Ramos (cell line): ENCODE data around the gene CA12.
"Not testable (repeated sequence)": the region's sequence is repeated elsewhere in the genome, so short reads cannot be mapped to it uniquely, and the experiment has no call there.

Source experiments
- in situ Hi-C: fragments of 300-500 bp; cut with MboI; formaldehyde crosslinking; loops from one replicate; pipeline ENCODE4 v1.14.3; 2022; ENCODE audit warnings: low sequenced_read_pairs; ENCODE audit not compliant: unreplicated experiment

Gene CA12

GRCh38 chr15:63320446-63320845 is 61.2 kb downstream of the CA12 start:
- in situ Hi-C loops, result not testable (repeated sequence)

GRCh38 chr15:63319065-63319464 is 62.6 kb downstream of the CA12 start:
- in situ Hi-C loops, result no loop called here

DNA sequence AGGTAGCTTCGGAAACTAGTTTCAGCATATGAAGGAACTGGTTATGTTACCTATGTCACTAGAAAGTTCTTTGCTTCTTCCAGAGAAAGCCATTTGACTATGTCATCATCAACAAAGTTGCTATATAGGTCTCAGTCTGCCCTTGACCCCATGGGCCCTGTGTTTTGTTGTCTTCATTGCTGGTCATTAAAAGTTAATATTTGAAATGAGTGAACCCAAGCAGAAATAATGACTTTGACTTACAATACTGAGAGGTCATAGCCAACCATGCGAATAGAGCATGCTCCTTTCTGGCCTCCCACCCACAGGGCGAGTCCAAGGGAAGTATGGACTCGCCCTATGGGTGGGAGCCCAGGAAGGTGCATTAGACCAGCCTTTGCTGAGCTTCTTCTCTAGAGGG is 63.3 kb downstream of the CA12 start:
- in situ Hi-C loops, result no loop called here

GRCh38 chr15:63314409-63314808 is 67.2 kb downstream of the CA12 start:
- in situ Hi-C loops, result no loop called here

- in situ Hi-C loops, result no loop called here
Observed at GRCh38 chr15:63313825-63314224, 67.8 kb downstream of the CA12 start.

DNA sequence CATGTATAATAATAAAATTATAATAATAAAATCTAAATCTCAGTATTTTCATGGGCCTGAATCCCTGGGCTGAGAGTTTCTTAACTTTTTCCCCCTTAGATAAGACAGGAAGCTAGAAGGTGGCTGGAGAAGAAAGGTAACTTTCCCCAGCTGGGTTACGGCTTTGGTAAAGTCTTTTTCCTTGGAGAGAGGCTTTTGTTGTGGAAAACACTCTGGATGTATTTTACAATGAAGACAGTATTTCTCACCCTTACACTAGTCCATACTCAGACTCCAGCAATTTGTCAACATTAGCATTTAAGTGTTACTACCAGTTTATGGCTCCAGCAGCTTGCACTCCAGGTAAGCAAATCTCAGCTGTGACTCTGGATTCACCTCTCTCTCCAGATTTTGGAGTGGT is 69.4 kb downstream of the CA12 start:
- in situ Hi-C loops, result no loop called here

DNA sequence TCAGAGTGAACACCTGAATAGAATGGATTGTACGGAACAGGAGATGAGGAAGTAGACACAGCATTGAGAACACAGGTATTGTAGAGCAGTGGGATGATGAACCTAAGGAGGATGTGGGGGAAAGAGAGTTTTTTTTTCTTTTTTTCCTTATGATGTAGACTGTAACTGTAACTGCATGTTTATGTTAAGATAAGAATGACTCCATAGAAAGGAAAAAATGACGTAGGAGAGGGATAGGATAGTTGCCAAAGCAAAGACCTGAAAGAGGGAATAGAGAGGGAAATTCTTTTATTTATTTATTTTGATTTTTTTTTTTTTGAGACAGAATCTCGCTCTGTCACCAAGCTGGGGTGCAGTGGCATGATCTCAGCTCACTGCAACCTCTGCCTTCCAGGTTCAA is 71.0 kb downstream of the CA12 start:
- in situ Hi-C loops, result no loop called here

GRCh38 chr15:63308947-63309346 is 72.7 kb downstream of the CA12 start:
- in situ Hi-C loops, result no loop called here

DNA sequence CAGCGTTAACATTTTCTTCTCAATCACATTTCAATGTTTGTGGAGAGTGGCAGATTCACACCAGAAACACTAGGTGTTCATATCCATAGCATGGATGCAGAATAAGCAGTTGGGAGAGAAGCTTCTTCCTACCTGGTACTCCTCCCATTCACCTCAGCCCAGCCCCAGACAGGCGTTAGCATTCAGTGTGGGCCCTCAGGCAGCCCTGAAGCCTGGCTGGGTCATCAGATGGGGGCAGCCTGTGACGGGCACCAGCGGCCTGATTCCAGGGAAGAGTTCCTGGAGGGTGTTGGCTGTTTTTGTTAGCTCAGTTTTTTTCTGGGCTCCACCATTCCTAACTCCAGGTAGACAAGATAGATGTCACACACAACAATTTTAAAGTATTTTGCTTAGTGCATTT is 73.2 kb downstream of the CA12 start:
- in situ Hi-C loops, result no loop called here

DNA sequence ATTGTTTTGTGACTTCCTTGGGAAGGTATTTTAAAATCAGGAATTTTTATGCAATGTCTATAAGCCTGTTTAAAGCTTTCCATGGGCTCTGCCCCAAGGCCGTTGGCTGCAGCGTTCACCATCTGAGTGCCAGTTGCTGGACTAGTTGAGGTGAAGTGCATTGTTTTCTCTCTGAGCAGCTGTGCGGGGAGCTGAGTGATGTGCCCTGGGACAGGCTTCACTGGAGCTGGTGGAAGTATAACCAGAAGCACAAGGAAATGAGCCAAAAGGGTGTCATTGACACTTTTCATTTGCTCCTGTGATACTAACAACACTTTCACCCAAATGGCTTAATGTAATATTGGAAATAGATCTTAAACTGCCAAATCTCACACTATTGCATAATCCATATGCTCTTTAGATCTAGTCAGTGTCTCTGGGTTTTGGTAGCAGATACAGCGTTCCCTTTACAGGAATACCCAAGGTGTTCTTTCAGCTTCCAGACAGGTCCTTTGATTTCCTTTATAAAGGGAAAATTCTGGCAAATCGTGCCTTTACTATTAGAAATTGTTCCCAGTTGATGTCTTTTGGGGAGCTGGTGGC is 75.1 kb downstream of the CA12 start:
- in situ Hi-C loops, result no loop called here

GRCh38 chr15:63305260-63305659 is 76.4 kb downstream of the CA12 start:
- in situ Hi-C loops, result no loop called here

- in situ Hi-C loops, result no loop called here
Observed at GRCh38 chr15:63301088-63301487, 80.6 kb downstream of the CA12 start.

DNA sequence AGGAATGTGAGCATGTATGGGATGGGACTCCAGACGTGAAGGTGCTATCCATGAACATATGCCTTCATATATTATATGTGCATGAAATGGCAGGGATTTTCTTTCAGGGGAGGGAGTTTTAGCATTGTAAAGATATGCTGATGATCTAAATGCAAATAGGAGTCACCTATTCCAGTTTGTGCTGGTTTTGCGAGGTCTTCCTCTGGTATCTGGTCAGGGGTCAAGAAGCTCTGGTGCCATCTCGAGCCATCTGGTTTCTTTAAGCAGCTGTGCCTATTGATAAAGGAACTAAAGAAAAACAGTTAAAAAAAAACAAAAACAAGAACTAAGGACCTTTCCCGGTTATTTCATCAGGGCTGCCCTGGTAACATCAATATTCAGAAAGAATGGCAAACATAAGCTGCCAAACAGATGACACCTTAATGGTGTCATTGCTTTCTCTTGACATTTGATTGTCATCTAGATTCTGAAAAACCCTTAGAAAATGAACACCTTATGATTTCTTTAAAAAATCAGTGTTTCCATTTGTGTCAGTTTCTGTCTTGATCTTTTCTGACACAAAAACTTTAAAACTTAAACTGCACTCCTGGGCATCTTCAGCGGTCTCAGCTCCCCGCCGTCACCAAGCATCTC is 81.6 kb downstream of the CA12 start:
- in situ Hi-C loops, result no loop called here

- in situ Hi-C loops, result no loop called here
Observed at GRCh38 chr15:63296195-63296594, 85.5 kb downstream of the CA12 start.

GRCh38 chr15:63295341-63295740 is 86.3 kb downstream of the CA12 start:
- in situ Hi-C loops, result no loop called here

DNA sequence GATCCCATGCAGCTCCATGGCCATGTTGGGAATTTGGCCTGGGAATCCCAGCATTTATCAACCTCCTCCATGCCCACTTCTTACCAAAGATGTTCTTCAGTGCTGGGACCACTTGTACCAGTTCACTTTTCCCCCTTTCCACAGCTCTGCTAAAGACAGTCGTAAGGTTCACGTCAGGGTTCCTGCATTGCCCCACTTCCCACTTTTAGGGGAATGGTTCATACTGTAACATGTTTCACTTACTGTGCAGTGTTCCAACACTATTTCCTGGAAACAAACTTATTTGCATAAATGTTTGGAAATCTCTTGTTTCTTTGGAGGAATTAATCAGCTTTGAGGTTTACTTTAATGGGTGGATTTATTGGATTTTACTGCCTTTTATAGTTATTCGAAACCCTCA is 87.3 kb downstream of the CA12 start:
- in situ Hi-C loops, result no loop called here

- in situ Hi-C loops, result no loop called here
Observed at GRCh38 chr15:63292771-63293170, 88.9 kb downstream of the CA12 start.

DNA sequence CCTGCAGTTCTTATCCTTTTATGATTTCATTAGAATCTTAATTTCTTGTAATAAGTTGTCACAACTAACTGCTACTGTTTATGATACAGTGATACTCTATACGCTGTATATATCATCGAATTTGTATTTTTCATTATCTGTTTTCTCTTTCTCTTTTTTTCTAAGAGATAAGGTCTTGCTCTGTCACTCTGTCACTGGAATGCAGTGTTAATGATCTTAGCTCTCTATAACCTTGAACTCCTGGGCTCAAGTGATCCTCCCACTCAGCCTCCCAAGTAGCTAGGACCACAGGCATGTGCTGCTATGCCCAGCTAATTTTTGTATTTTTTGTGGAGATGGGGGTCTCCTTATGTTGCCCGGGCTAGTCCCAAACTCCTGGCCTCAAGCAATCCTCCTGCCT is 89.4 kb downstream of the CA12 start:
- in situ Hi-C loops, result no loop called here

DNA sequence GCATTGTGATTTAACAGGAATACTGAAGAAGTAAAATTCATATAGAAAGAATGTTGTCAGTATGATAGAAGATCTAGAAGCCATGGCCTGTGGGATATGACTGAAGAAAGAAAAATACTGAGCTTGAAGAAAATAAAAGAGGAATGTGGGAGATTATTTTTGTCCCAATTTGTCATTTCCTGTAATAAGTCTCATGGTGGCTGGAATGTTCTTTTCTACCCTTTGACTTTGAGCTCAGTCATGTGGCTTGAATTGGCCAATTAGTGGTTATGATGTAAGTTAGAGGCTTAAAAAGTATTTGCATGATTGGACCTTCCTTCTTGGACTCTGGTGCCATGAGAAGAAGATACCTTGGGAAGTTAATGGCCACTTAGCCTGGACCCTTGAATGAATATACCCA is 90.1 kb downstream of the CA12 start:
- in situ Hi-C loops, result no loop called here

- in situ Hi-C loops, result no loop called here
Observed at GRCh38 chr15:63288778-63289378, 92.8 kb downstream of the CA12 start.

GRCh38 chr15:63288342-63288741 is 93.3 kb downstream of the CA12 start:
- in situ Hi-C loops, result no loop called here

GRCh38 chr15:63287109-63287508 is 94.5 kb downstream of the CA12 start:
- in situ Hi-C loops, result no loop called here
